Measurements from ENCODE around the gene GPANK1. TPM values are rescaled to one million over a fixed set of nuclear protein-coding genes. Genes with fewer than 3 reads are reported as not detected.

The GPANK1 gene
- total and polyA plus RNA-seq, 2 of the 13 experiments (the other 11 are each of a cell fraction or from before 2014, with no cell fraction given): 15.4 to 22.8 TPM

- TF ChIP-seq ZNF644 (CRISPR knock-in tag; IDR thresholded peaks at IDR 0.05; ENCODE audit: low read depth) (peak; percentile 47; the same call in 1 of the 2 replicates), ZNF614 (CRISPR knock-in tag; IDR thresholded peaks at IDR 0.05; ENCODE audit: borderline replicate concordance) (peak; percentile 99), ZNF18 (CRISPR knock-in tag; IDR thresholded peaks at IDR 0.05; ENCODE audit: insufficient replicate concordance) (peak; percentile 81), ZNF782 (CRISPR knock-in tag; IDR thresholded peaks at IDR 0.05; ENCODE audit: borderline replicate concordance) (peak; percentile 76; the same call in 1 of the 2 replicates), U2AF2 (IDR thresholded peaks at IDR 0.05; ENCODE audit: low read depth, low read length) (no peak), TBX3 (IDR thresholded peaks at IDR 0.05; ENCODE audit: borderline replicate concordance) (0 out of 2 replicates have a peak, but pooled peaks have one; percentile 36), SSRP1 (CRISPR knock-in tag; IDR thresholded peaks at IDR 0.05) (peak; percentile 91), SIX4 (CRISPR knock-in tag; IDR thresholded peaks at IDR 0.05) (peak; percentile 54; the same call in 1 of the 2 replicates), NR2C2 (CRISPR knock-in tag; IDR thresholded peaks at IDR 0.05; ENCODE audit: borderline replicate concordance) (peak; percentile 97), ZBTB33 (CRISPR knock-in tag; IDR thresholded peaks at IDR 0.05) (peak; percentile 79; the same call in 1 of the 2 replicates), RBM22 (optimal IDR thresholded peaks at IDR 0.05; ENCODE audit: low read length) (peak; percentile 16), IKZF4 (CRISPR knock-in tag; IDR thresholded peaks at IDR 0.05; ENCODE audit: borderline replicate concordance, low read depth, not compliant biosample characterization) (peak; percentile 94), HNF1B (CRISPR knock-in tag; IDR thresholded peaks at IDR 0.05) (peak; percentile 100), BRD4 (CRISPR knock-in tag; IDR thresholded peaks at IDR 0.05) (peak; percentile 96), BCL6 (CRISPR knock-in tag; IDR thresholded peaks at IDR 0.05) (peak; percentile 97), ZNF652 (CRISPR knock-in tag; IDR thresholded peaks at IDR 0.05; ENCODE audit: borderline replicate concordance, low read depth) (peak; percentile 76; the same call in 1 of the 2 replicates), PBX2 (CRISPR knock-in tag; IDR thresholded peaks at IDR 0.05) (no peak), RBAK (CRISPR knock-in tag; IDR thresholded peaks at IDR 0.05) (no peak), ZBTB7A (CRISPR knock-in tag; IDR thresholded peaks at IDR 0.05) (peak; percentile 84), PHF20 (CRISPR knock-in tag; IDR thresholded peaks at IDR 0.05) (no peak; the same call in 1 of the 2 replicates), ATF3 (CRISPR knock-in tag; IDR thresholded peaks at IDR 0.05) (0 out of 2 replicates have a peak, but pooled peaks have one; percentile 24)
Observed at GRCh38 chr6:31655349-31656237, 9.2 kb downstream of the GPANK1 start, which contains the start of gene APOM (continued).

Data from HepG2 (cell line).